ENCODE data around the gene GALNS. TPM values are rescaled to one million over a fixed set of nuclear protein-coding genes. Genes with fewer than 3 reads are reported as not detected.

The GALNS gene
- total RNA-seq, 4 donors from 2014 or later: 31.1 to 134 (median 43.3) TPM

GRCh38 chr16:88883117-88883895, 26.6 kb upstream of the GALNS start:
- Histone ChIP-seq H3K27me3 (no peaks in the 10 kb centered on the region), H3K4me3 (no peak overlapping the region), H3K36me3 (peaks cover 18% of the 10 kb centered on the region), H3K4me1 (peaks cover 34% of the 10 kb centered on the region), H3K27ac (no peak overlapping the region), H3K9me3 (no peaks in the 10 kb centered on the region)
- 86% methylated on average over 46 of the region's 49 CpGs for WGBS
- no peak for DNase-seq (ENCODE audit: low spot score in 2 of 2)
- TF ChIP-seq EP300 (IDR thresholded peaks at IDR 0.05): no peak
- TF ChIP-seq POLR2AphosphoS5 (IDR thresholded peaks at IDR 0.05): no peak
- TF ChIP-seq CTCF (IDR thresholded peaks at IDR 0.05): no peak
- TF ChIP-seq POLR2A (IDR thresholded peaks at IDR 0.05): no peak

GRCh38 chr16:88882358-88883030, 25.7 kb upstream of the GALNS start:
- H3K4me3 ChIP-seq: no peak overlapping the region
- H3K36me3 ChIP-seq: peaks cover 18% of the 10 kb centered on the region
- DNase-seq (ENCODE audit: low spot score in 2 of 2): peak in 1 of 2 donors; percentile 82
- TF ChIP-seq EP300 (IDR thresholded peaks at IDR 0.05): no peak
- no peak for TF ChIP-seq POLR2AphosphoS5 (IDR thresholded peaks at IDR 0.05)
- no peak for TF ChIP-seq CTCF (IDR thresholded peaks at IDR 0.05)
- TF ChIP-seq POLR2A (IDR thresholded peaks at IDR 0.05): no peak
- H3K4me1 ChIP-seq: peaks cover 28% of the 10 kb centered on the region
- H3K27me3 ChIP-seq: no peaks in the 10 kb centered on the region
- no peaks in the 10 kb centered on the region for H3K9me3 ChIP-seq
- 57% methylated on average over 21 of the region's 26 CpGs for WGBS
- no peak overlapping the region for H3K27ac ChIP-seq

GRCh38 chr16:88881675-88882357, 25.1 kb upstream of the GALNS start:
- H3K27me3 ChIP-seq: no peaks in the 10 kb centered on the region
- peaks cover 18% of the 10 kb centered on the region for H3K36me3 ChIP-seq
- DNase-seq (ENCODE audit: low spot score in 2 of 2): no peak
- H3K4me3 ChIP-seq: peak overlapping the region; percentile 4
- peaks cover 28% of the 10 kb centered on the region for H3K4me1 ChIP-seq
- TF ChIP-seq POLR2AphosphoS5 (IDR thresholded peaks at IDR 0.05) (no peak), EP300 (IDR thresholded peaks at IDR 0.05) (no peak), CTCF (IDR thresholded peaks at IDR 0.05) (no peak), POLR2A (IDR thresholded peaks at IDR 0.05) (no peak)
- WGBS: 48% methylated on average over 14 of the region's 27 CpGs
- no peaks in the 10 kb centered on the region for H3K9me3 ChIP-seq
- H3K27ac ChIP-seq: peak overlapping the region; percentile 43

GRCh38 chr16:88881007-88881615, 24.4 kb upstream of the GALNS start:
- Histone ChIP-seq H3K9me3 (no peaks in the 10 kb centered on the region), H3K4me1 (peaks cover 28% of the 10 kb centered on the region), H3K4me3 (peak overlapping the region; percentile 4), H3K27ac (peak overlapping the region; percentile 43), H3K36me3 (peaks cover 18% of the 10 kb centered on the region), H3K27me3 (no peaks in the 10 kb centered on the region)
- WGBS: 60% methylated on average over 2 of the region's 46 CpGs
- TF ChIP-seq POLR2AphosphoS5 (IDR thresholded peaks at IDR 0.05) (no peak), EP300 (IDR thresholded peaks at IDR 0.05) (no peak), CTCF (IDR thresholded peaks at IDR 0.05) (no peak), POLR2A (IDR thresholded peaks at IDR 0.05) (no peak)
- DNase-seq (ENCODE audit: low spot score in 2 of 2): no peak
